Fibroblast of villous mesenchyme (primary cell): ENCODE data around the gene RGL3. TPM values are rescaled to one million over a fixed set of nuclear protein-coding genes. Genes with fewer than 3 reads are reported as not detected.
A peak's percentile ranks its signal among the peaks of the same experiment; 100 is the strongest.

ENCODE experiments used
- DNase-seq: peaks from one replicate; pipeline ENCODE4 v3.0.0-alpha.2; 2010; ENCODE audit warnings: low read depth
- H3K4me3 ChIP-seq: 2 replicates; pipeline ENCODE4 v1.5.1; 2011; ENCODE audit warnings: low read depth, mild to moderate bottlenecking, low read length
- CTCF ChIP-seq: IDR thresholded peaks from 2 replicates; pipeline ENCODE4 v1.5.1; 2012; ENCODE audit warnings: low read depth, mild to moderate bottlenecking, low read length; ENCODE audit not compliant: insufficient read depth
- total RNA-seq: library from RNA; depleted of rRNA; stranded (reverse); fragments of >200 nt; gene quantifications from 2 replicates; pipeline ENCODE4 v1.2.3, GENCODE V29; 2012

The RGL3 gene
- total RNA-seq, 1 donor, result 1.3 TPM

GRCh38 chr19:11363881-11364280, 55.2 kb downstream of the RGL3 start:
- DNase-seq, result no peak
- no peak for TF ChIP-seq CTCF
- no peak overlapping the region for H3K4me3 ChIP-seq

- no peak overlapping the region for H3K4me3 ChIP-seq
- TF ChIP-seq CTCF, result no peak
- no peak for DNase-seq
These were observed 57.1 kb downstream of the RGL3 start for GRCh38 chr19:11361771-11362731.

GRCh38 chr19:11361037-11361770, 57.9 kb downstream of the RGL3 start:
- no peak overlapping the region for H3K4me3 ChIP-seq
- DNase-seq, result no peak
- no peak for TF ChIP-seq CTCF

GRCh38 chr19:11359421-11359820, 59.7 kb downstream of the RGL3 start:
- no peak for DNase-seq
- TF ChIP-seq CTCF, result no peak
- no peak overlapping the region for H3K4me3 ChIP-seq

- no peak overlapping the region for H3K4me3 ChIP-seq
- DNase-seq, result no peak
- no peak for TF ChIP-seq CTCF
These were observed 62.2 kb downstream of the RGL3 start for GRCh38 chr19:11356676-11357550.

GRCh38 chr19:11356074-11356397, 63.1 kb downstream of the RGL3 start:
- TF ChIP-seq CTCF, result no peak
- peak overlapping the region; percentile 65 for H3K4me3 ChIP-seq
- no peak for DNase-seq
